PFSK-1 (cell line): Measurements from ENCODE around the gene SH2D4B.

ENCODE experiments used
- FOXP2 ChIP-seq: optimal IDR thresholded peaks from 2 replicates; pipeline ENCODE3; 2011; ENCODE audit warnings: borderline replicate concordance, control low read depth, inconsistent platforms; ENCODE audit not compliant: insufficient read depth; ENCODE audit errors: extremely low read length, extremely low read depth
- POLR2AphosphoS5 ChIP-seq: IDR thresholded peaks from 2 replicates; pipeline ENCODE4 v1.6.1; 2012; ENCODE audit warnings: low read depth, mild to moderate bottlenecking, control low read depth, low read length, moderate library complexity
- REST ChIP-seq, 2 experiments: IDR thresholded peaks; 2 replicates each; pipeline versions ENCODE4 v1.6.1 to v1.8.0; 2011 to 2012; ENCODE audit warnings: low read depth in 2 of 2, low read length in 2 of 2, control low read depth in 1 of 2, inconsistent platforms in 1 of 2, mild to moderate bottlenecking in 1 of 2, moderate library complexity in 1 of 2; ENCODE audit not compliant: insufficient read depth in 1 of 2
- SIN3A ChIP-seq: IDR thresholded peaks from 2 replicates; pipeline ENCODE4 v1.6.1; 2012; ENCODE audit warnings: mild to moderate bottlenecking, low read length, moderate library complexity, borderline replicate concordance; ENCODE audit not compliant: insufficient read depth
- TAF1 ChIP-seq: IDR thresholded peaks from 2 replicates; pipeline ENCODE4 v1.6.1; 2012; ENCODE audit warnings: low read length, control low read depth, borderline replicate concordance; ENCODE audit not compliant: insufficient read depth

Gene SH2D4B

GRCh38 chr10:80492848-80493521, 44.7 kb upstream of the SH2D4B start:
- TF ChIP-seq POLR2AphosphoS5 (no peak), FOXP2 (no peak), TAF1 (no peak), SIN3A (no peak), REST (IDR thresholded peaks at IDR 0.05; ENCODE audit: insufficient read depth in 1 of 2, low read depth in 2 of 2, low read length in 2 of 2) (no peak)

GRCh38 chr10:80493522-80494051, 44.1 kb upstream of the SH2D4B start:
- no peak for TF ChIP-seq POLR2AphosphoS5
- no peak for TF ChIP-seq FOXP2
- TF ChIP-seq SIN3A, result no peak
- no peak for TF ChIP-seq TAF1
- TF ChIP-seq REST (IDR thresholded peaks at IDR 0.05; ENCODE audit: insufficient read depth in 1 of 2, low read depth in 2 of 2, low read length in 2 of 2), result no peak

GRCh38 chr10:80496555-80497172, 41.0 kb upstream of the SH2D4B start:
- TF ChIP-seq SIN3A (no peak), POLR2AphosphoS5 (no peak), REST (IDR thresholded peaks at IDR 0.05; ENCODE audit: insufficient read depth in 1 of 2, low read depth in 2 of 2, low read length in 2 of 2) (no peak), FOXP2 (no peak), TAF1 (no peak)

GRCh38 chr10:80497187-80498077, 40.3 kb upstream of the SH2D4B start:
- TF ChIP-seq REST (IDR thresholded peaks at IDR 0.05; ENCODE audit: insufficient read depth in 1 of 2, low read depth in 2 of 2, low read length in 2 of 2), result no peak
